GM18505 (cell line): ENCODE data around the gene CAB39L.
"Not testable (repeated sequence)": the region's sequence is repeated elsewhere in the genome, so short reads cannot be mapped to it uniquely, and the experiment has no call there.

ENCODE experiments used
- ATAC-seq: cut with Tn5 transposase; IDR thresholded peaks from one replicate; pipeline ENCODE4 v1.9.1; 2021; ENCODE audit not compliant: unreplicated experiment
- POLR2A ChIP-seq: IDR thresholded peaks from 4 replicates; pipeline ENCODE4 v1.6.1; 2011; ENCODE audit warnings: borderline replicate concordance; ENCODE audit not compliant: insufficient read depth, insufficient read length; ENCODE audit errors: extremely low read depth

Gene CAB39L

DNA sequence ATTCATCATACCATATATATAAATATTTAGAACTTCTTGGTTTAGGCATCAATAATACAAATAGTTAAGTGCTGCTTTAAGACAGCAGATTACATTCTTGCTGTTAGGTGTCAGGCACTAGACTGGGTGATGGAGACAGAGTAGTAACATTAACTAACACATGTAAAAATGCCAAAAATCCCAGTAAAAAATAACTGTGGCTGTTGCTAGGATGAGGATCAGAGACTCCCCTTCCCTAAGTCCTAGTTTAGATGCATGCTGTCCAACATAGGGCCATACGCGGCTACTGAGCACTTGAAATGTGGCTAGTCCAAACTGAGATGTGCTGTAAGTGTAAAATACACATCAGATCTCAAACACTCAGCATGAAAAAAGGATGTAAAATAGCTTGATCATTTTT is 101.4 kb downstream of the CAB39L start:
- ATAC-seq = no peak
- TF ChIP-seq POLR2A = no peak

DNA sequence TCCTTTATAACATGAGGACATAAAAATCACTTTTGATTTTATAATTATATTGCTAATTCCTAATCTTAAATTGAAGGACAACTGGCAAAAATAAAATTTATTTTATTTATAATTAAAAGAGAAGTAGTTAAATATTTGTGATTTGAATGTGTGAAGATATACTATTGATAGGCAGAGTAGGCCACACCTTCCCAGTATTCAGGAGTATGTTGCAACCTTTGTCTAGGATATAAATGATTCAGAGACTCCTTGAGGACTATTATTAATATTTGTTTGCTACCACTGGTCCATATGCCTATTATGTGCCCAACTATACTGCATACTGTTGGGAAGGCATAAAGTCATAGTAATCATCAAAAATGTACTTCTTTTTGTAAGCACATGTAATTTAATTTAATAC is 101.9 kb downstream of the CAB39L start:
- ATAC-seq = no peak
- TF ChIP-seq POLR2A = no peak

DNA sequence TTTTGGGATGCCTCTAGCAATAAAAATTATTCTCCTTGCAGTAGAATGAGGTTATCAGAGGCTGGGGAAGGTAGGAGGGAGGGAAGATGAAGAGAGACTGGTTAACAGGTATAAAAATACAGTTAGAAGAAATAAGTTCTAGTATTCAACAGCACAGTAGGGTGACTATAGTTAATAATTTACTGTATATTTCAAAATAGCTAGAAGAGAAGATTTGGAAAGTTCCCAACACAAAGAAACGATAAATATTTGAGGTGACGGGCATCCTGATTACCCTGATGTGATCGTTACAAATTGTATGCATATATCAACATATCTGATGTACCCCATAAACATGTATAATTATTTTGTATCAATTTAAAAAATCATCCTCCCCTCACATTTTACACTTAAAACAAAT is 102.3 kb downstream of the CAB39L start:
- ATAC-seq = no peak
- no peak for TF ChIP-seq POLR2A

DNA sequence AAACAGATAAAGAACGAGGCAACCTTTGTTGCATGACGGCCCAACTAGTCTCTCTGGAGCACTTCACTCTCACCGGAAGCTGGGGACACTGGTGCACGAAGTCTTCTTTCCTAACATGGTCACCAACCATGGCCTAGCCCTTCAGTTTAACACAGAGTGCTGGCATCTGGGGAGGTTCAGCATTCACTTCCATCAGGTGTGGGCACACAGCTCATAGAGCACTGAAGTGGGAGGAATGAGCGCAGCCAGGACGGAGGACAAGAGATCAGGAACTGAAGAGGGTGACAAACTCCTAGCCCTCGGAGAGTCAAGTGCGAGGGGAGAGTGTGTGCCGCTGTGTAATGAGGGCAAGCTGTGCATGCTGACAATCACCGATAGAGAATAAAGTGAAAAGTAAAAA is 103.7 kb downstream of the CAB39L start:
- no peak for TF ChIP-seq POLR2A
- ATAC-seq = no peak

DNA sequence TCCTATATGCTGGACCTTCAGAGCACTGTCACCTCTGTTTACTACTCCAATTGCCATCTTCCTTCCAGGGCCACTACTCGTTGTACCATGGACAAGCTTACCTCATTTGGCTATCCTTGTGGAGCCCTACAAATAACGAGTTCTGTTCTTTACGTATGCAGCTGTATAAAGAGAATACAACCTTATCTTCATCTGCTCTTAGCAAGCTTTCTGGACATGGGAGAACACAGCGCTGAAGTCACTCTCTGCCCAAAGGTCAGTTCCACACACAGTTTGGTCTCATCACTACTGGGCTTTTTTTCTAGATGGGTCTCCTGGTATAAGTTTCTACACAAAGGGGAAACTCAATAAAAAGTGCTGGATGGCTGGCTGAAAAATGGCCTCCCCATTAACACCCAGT is 107.2 kb downstream of the CAB39L start:
- no peak for ATAC-seq
- no peak for TF ChIP-seq POLR2A

DNA sequence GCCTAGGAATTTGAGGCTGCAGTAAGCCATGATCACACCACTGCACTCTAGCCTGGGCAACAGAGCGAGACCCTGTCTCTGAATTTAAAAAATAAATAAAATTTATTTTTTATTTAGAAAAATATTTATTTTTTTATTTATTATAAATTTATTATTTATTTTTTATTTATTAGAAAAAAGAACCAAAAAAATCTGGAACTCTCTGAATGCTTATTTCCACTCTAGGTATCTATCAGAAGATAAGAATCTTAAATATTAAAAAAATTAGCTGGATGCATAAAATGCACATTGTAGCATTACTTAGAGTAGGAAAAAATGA is 113.4 kb downstream of the CAB39L start:
- ATAC-seq = no peak
- TF ChIP-seq POLR2A = no peak

DNA sequence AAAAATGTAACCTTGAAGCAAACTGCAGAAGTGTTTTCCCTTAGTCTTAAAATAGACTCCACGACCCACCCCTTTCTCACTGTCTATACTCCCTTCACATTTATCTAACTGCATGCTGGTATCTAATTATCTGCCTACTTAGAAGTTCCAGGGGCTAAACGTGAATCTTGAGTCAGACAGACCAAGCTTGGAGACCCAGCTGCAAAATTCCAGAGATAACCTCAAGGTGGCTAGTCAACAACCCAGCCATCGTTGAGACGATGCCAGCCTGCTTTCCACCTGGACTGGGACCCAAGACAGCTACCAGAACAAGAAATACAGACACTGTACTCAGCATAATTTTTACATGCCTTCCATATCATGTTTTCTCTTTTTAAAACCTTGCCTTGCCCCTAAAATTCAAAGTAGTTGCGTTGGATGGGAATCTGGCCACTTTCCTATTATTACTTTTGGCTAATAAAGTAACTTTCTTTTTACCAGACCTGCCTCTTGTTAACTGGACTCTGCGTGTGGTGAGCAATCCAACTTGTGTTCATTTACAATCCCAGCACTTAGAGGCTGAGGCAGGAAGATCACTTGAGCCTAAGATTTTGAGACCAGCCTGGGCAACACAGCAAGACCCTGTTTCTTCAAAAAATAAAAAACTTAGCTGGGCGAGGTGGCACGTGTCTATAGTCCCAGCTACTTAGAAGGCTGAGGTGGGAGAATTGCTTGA is 113.9 kb downstream of the CAB39L start:
- no peak for TF ChIP-seq POLR2A
- no peak for ATAC-seq

DNA sequence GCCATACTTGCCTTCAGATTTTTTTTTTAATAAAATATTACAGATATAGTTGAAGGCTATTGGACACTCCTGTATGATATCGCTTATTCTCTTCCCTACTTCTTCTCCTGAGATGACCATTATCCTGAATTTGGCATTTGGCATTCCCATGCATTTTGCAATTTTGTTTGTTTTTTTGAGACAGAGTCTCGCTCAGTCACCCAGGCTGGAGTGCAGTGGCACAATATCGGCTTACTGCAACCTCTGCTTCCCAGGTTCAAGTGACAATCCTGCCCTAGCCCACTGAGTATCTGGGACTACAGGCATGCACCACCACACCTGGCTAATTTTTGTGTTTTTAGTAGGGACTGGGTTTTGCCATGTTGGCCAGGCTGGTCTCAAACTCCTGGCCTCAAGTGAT is 116.7 kb downstream of the CAB39L start:
- not testable (repeated sequence) for ATAC-seq

DNA sequence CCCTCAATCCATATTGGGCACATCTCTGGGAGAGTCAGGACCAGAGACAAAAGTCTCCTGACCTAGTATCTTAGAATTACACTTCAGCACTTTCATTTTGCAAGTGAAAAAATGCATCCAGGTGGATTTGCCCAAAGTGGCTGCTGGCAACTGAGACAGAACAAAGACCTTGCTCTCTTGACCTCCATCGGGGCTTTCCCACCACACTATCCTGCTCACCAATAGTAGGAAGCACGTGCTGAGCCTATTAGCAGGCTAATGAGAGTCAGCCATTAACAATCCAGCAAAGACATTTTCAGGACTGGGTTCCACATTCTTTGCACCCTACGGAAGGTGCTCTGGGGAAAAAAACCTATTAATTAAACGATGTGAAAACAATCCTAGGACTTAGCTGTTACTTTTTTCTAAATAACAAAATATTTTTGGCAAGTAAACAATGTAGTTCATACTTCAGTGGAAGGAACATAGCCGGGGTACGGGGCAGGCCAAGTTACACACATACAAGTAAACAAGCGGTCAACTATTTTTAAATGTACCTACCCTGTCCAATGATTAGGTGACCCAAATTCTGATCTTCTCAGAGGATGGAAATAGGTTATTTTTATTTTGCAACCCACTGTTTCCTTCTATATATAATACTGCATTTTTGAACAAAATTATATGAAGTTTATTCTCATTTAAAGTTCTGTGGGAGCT is 117.5 kb downstream of the CAB39L start:
- ATAC-seq = no peak

DNA sequence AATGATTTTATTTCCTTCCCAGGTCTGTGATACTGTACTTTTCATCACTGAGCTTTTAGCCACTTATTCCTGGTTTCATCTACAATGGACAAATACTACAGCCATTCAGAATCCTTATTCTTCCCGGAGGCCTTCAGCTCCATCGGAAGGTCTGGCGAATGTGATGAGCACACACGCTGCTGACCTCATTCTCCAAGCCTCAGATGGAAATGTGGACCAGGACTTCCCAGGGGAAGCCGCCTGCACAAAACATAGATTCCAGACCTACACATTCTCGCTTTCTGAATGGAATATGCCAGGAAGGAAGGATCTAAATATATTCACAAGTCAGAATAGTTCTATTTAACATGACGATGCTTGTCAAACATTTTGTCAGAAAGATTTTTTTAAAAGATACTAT is 120.5 kb downstream of the CAB39L start:
- TF ChIP-seq POLR2A = no peak
- ATAC-seq = no peak

More for the DNA sequence above, 117.5 kb downstream of the CAB39L start:
- TF ChIP-seq POLR2A = no peak

DNA sequence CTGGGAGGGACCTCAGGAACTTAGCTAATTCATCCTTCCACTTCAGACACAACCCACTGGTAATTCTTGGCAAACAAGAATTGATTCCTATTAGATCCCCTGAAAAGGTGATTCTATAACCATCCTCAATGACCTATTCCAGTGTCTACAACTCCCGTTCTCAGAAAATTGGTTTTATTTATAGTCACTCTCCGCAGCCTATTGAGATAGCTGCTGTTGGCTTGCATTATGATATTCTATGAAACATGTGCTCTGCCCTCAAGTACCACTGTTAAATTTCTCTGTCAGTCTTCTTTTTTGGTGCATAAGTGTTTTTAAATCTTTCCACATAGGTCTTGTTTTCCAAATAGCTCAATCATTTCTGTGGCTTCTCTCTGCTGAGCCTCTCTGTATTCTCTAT is 121.2 kb downstream of the CAB39L start:
- no peak for TF ChIP-seq POLR2A
- ATAC-seq = no peak

DNA sequence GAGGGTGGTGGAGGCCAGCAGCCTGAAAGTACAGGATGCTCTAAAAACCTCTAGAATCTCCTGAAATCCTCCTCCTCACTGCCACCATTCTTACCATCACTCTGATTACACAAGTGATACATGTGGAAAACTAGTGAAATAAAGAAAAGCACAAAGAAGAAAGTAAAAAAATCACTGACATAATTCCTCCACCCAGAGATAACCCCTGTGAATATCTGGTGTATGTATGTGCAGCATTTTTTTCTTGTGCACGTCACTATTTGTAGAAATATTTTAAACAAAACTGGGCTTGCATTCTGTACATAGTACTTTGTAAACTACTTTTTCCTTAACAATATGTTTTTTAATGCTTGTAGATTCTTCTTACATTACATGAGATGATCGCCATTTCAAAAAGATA is 122.9 kb downstream of the CAB39L start:
- no peak for TF ChIP-seq POLR2A
- no peak for ATAC-seq

DNA sequence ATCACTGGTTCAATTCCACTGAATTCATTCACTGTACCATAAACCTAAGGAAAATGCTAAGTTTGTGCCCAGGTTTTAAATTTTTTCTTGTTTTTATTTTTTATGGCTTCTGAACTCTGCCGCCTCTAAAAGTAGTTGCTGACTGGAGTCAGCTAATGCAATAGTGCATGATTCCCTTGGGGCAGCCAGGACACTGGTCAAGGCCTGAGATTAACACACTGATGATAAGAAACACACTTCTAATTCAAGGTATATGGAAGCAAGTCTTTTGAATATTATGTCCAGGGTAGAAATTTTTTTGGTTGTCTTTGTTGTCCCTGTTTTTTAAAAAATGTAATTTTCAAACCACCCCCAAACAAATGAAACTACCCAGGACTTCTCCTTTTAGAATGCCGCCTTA is 123.9 kb downstream of the CAB39L start:
- no peak for TF ChIP-seq POLR2A
- ATAC-seq = no peak

DNA sequence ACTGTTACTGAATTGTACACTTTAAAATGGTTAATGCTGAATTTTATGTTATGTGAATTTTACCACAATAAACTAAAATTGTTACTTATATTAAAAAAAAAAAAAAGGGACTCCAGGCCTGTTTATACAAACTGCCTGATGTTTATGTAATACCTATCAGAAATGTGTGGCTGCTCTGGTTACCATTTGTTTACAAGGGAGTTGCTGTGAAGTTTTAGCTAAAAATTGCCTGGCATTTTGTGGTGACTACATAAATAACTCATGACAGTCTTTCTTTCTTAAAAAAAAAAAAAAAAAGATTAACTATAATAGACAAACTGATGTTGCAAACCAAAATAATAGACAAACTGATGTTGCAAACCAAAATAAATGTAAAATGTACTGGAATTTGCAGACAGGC is 124.3 kb downstream of the CAB39L start:
- ATAC-seq = no peak
- TF ChIP-seq POLR2A = no peak
